Gastrocnemius medialis (tissue), 4 donors: ENCODE data around the gene ZNF518A.

ENCODE experiments used
- POLR2A ChIP-seq, 2 donors: fragments of 450-650 bp; IDR thresholded peaks; one replicate each; pipeline ENCODE4 v1.6.1; 2017; ENCODE audit warnings: antibody characterized with exemption in 2 of 2, mild to moderate bottlenecking in 2 of 2, moderate library complexity in 2 of 2
- TF ChIP-seq, protein P1 (sequence below), 5 experiments: fragments of 450-650 bp in 3 of 5; fragments of 200-600 bp in 2 of 5; sonication (generic) in 2 of 5; IDR thresholded peaks in 4 of 5; conservative IDR thresholded peaks in 1 of 5; 1 replicate in 4 of 5; 2 replicates in 1 of 5; pipeline ENCODE4 v1.5.1; 2016 to 2019; ENCODE audit warnings: antibody characterized with exemption in 5 of 5, mild to moderate bottlenecking in 3 of 5, moderate library complexity in 3 of 5

- TF ChIP-seq, protein P1, sequence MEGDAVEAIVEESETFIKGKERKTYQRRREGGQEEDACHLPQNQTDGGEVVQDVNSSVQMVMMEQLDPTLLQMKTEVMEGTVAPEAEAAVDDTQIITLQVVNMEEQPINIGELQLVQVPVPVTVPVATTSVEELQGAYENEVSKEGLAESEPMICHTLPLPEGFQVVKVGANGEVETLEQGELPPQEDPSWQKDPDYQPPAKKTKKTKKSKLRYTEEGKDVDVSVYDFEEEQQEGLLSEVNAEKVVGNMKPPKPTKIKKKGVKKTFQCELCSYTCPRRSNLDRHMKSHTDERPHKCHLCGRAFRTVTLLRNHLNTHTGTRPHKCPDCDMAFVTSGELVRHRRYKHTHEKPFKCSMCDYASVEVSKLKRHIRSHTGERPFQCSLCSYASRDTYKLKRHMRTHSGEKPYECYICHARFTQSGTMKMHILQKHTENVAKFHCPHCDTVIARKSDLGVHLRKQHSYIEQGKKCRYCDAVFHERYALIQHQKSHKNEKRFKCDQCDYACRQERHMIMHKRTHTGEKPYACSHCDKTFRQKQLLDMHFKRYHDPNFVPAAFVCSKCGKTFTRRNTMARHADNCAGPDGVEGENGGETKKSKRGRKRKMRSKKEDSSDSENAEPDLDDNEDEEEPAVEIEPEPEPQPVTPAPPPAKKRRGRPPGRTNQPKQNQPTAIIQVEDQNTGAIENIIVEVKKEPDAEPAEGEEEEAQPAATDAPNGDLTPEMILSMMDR (IDR thresholded peaks at IDR 0.05 in 4 of 5, conservative IDR thresholded peaks at IDR 0.05 in 1 of 5) = no peak
- no peak for TF ChIP-seq POLR2A (IDR thresholded peaks at IDR 0.05)
Observed at GRCh38 chr10:96165726-96166125, 35.6 kb downstream of the ZNF518A start.
